Hypothalamus (tissue), 51 donors: ENCODE measurements around the gene KCTD7.
"Not testable (repeated sequence)": the region's sequence is repeated elsewhere in the genome, so short reads cannot be mapped to it uniquely, and the experiment has no call there.

ENCODE experiments used
- DNase-seq, 51 donors: peaks; one replicate each; lab custom pipeline; 2025; lab: John Stamatoyannopoulos, UW

Gene KCTD7

GRCh38 chr7:66614596-66614995 lies 14.1 kb upstream of the KCTD7 start:
- not testable (repeated sequence) for DNase-seq

- DNase-seq, result no peak
Observed at GRCh38 chr7:66615699-66616098, 13.0 kb upstream of the KCTD7 start.

- no peak for DNase-seq
Observed at GRCh38 chr7:66617295-66617694, 11.4 kb upstream of the KCTD7 start.

- not testable (repeated sequence) for DNase-seq
Observed at GRCh38 chr7:66619341-66619948, 9.2 kb upstream of the KCTD7 start.

- DNase-seq, result no peak
Observed at GRCh38 chr7:66626331-66626934, 2.2 kb upstream of the KCTD7 start.

GRCh38 chr7:66627151-66627681 lies 1.5 kb upstream of the KCTD7 start:
- no peak for DNase-seq

- peak in 6 of 51 donors; percentile 32 to 67 (median 51) for DNase-seq
Observed at GRCh38 chr7:66627881-66628360, 760 bp upstream of the KCTD7 start.

- peak in 13 of 51 donors; percentile 6 to 60 (median 47) for DNase-seq
Observed at GRCh38 chr7:66629222-66630062, 761 bp downstream of the KCTD7 start.

GRCh38 chr7:66630531-66630930 lies 1.9 kb downstream of the KCTD7 start:
- no peak for DNase-seq

- no peak for DNase-seq
Observed at GRCh38 chr7:66631471-66631870, 2.8 kb downstream of the KCTD7 start.

- no peak for DNase-seq
Observed at GRCh38 chr7:66634816-66635215, 6.1 kb downstream of the KCTD7 start.

- not testable (repeated sequence) for DNase-seq
Observed at GRCh38 chr7:66635322-66635981, 6.8 kb downstream of the KCTD7 start.

- peak in 4 of 51 donors; percentile 3 to 31 (median 10) for DNase-seq
Observed at GRCh38 chr7:66635982-66636546, 7.4 kb downstream of the KCTD7 start.

GRCh38 chr7:66638309-66639099 lies 9.8 kb downstream of the KCTD7 start:
- no peak for DNase-seq

GRCh38 chr7:66639773-66640172 lies 11.1 kb downstream of the KCTD7 start:
- DNase-seq, result no peak

- DNase-seq, result no peak
Observed at GRCh38 chr7:66640802-66641525, 12.3 kb downstream of the KCTD7 start.

GRCh38 chr7:66641526-66641871 lies 12.8 kb downstream of the KCTD7 start:
- peak in 16 of 51 donors; percentile 7 to 63 (median 24) for DNase-seq

- peak in 1 of 51 donors; percentile 6 for DNase-seq
Observed at GRCh38 chr7:66642186-66642585, 13.5 kb downstream of the KCTD7 start.

GRCh38 chr7:66642932-66643331 lies 14.3 kb downstream of the KCTD7 start:
- no peak for DNase-seq
